Brain pericyte (primary cell): Measurements from ENCODE around the gene CXCR2.

Experiments
- DNase-seq: peaks from one replicate; pipeline ENCODE4 v3.0.0-alpha.2; 2012; ENCODE audit warnings: low read depth, low spot score

The CXCR2 gene

DNA sequence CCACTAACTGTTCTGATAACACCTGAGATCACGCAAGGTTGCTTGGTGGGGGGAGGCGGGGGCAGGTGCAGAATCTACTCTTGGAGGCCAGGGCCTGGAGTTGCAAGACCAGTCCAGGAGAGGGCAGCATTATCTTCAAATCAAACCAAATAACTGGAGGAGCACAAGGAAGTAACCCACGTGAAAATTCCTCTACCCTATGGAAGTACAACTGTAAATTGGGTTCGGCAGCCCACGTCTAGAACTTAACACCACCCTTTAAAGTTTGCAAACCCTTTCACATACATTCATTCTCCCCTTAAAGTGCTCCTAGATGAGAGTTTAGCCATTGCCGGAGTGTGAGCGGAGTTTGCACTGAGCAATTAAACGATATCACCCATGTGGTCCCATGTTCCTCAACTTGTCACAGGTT, 60.5 kb downstream of the CXCR2 start:
- no peak for DNase-seq
